Measurements from ENCODE around the gene PAPPA.

Gene PAPPA

GRCh38 chr9:116350213-116350612, 196.6 kb downstream of the PAPPA start:
- DNase-seq: no peak

DNA sequence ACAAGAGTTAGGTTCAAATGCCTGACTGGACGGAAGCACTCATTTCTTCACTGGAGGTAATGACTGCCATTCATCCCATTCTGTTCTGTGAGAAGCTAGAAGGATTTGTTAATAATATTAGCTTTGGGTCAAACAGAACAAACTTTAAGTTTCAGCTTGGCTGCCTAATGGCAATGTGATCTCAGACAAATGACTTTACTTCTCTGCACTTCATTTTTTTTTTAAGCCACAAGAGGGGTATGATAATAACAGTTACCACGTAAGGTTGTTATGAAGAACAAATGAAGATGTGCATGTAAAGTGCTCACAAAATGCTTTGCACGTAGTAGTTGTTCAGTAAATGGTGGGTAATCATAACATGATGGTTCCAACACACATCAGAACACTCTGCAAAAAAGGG, 199.4 kb downstream of the PAPPA start:
- DNase-seq: no peak

DNA sequence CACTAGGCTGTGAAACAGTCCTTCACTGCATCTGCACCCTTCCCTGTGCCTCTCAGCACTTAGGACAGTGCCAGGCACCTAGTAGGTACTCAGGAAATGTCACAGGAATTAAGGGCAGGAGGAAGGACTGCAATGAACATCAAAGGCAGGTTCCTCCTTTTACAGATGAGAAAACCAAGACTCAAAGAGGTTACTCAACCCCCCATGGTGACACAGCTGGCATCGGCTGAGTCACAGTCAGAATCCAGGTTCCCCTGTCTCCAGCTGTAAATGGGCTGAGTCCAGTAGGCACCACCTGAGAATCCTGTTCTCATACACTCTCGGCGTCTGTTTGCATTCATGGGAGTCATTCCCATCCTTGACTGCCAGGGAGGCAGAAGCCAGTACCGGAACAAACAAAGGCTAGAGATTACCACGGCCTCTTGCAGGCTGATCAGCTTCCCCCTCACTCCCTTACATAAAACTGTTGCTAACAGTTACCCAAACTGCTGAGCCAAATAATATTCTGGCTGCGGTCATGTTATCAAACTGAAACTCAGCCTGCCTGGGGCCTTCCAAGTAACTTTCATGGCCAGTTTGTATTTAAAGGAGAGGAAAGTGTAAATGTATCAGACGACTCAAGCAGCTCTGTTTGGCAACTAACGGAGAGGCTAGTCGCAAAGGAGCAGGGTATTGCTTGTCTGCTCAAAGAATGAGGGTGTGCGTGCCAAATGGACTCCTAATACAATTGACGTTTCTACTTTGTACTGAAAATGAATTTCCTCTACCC, 201.7 kb downstream of the PAPPA start:
- DNase-seq: no peak

DNA sequence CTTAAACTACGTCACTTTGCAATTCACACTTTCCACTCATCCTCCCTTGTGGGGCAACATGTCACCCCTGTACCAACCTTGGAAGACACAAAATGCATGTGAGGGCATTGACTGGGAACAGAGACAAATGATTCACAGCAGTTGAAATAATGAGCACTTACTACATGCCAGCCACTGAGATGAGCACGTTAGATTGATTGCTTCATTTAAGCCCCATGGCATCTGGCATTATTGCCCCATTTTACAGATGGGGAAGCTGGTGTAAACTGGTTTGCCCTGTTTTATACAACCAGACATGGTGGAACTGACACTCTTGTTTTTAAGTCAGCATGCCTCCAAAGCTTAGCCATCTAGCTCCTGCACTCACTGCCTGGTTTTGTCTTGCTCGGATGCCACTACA, 204.7 kb downstream of the PAPPA start:
- no peak for DNase-seq

- no peak for DNase-seq
Observed at GRCh38 chr9:116360016-116360415, 206.4 kb downstream of the PAPPA start.

- no peak for DNase-seq
Observed at GRCh38 chr9:116360989-116361388, 207.4 kb downstream of the PAPPA start.

DNA sequence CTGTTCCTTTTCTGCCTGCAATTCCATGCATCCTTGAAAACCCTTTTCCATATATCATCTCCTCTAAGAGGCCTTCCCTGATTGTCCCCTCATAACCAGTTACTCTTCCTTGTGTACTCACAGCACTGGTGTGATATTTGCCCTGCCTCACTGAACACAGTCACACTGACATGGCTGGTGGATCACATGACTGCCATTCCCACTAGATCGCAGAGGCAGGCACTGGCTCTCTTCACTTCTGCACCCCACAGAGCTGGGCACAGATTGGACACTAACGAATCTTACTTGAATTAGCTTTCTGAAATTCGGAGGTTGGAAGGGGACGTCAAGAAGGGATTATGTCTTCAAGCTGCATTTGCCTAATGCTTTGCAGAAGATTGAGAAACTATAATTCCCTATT, 208.0 kb downstream of the PAPPA start:
- no peak for DNase-seq

DNA sequence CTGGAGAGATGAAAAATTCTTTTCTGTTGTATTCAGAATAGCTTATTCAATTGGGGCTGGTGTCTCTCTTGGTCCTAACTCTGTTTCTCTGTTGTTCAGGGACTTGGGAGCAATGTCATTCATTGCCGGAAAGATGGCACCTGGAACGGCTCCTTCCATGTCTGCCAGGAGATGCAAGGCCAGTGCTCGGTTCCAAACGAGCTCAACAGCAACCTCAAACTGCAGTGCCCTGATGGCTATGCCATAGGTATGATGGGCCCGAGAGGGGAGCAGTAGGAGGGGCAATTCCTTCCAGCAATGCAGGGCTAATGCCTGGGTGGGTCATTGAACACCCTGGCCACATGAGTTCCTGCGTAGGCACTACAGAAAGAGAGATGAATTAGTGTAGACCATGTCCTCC, 208.9 kb downstream of the PAPPA start:
- DNase-seq: no peak

DNA sequence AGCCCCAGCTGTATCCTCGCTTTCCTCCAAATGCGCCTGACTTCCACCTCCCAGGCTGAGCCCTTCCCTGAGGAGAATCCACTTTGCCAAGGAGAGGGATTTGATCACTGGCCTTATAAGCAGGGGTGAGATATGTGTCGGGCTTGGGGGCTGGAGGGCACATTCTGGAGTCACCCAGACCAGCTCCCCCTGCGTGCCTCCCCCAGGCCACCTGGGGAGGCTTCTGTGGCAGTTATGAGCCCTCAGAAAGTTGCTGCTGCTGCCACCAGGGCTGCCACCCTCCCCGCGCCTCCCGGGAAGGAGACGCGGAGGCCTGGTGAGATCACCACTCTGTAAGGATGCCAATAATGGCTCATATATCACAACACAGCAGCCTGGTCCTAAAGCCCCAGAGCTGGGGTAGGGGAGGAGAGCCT, 211.5 kb downstream of the PAPPA start:
- DNase-seq: peak; percentile 85

DNA sequence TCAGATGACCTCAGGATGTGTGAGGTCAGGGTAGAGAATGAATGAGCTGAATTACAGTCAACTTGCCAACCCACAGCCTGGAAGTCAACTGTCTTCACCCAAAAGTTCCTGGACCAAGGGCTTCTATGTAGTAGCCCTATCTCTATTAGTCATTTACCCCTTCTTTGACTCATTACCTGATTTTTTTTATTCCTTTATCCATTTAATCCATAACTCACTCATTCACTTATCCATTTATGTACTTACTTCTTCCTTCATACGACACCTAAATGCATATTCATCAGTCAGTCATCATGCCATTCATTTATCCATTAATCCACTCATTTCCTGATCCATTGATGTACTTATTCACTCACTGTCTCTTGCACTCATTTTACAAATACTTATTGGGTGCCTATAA, 212.7 kb downstream of the PAPPA start:
- no peak for DNase-seq

DNA sequence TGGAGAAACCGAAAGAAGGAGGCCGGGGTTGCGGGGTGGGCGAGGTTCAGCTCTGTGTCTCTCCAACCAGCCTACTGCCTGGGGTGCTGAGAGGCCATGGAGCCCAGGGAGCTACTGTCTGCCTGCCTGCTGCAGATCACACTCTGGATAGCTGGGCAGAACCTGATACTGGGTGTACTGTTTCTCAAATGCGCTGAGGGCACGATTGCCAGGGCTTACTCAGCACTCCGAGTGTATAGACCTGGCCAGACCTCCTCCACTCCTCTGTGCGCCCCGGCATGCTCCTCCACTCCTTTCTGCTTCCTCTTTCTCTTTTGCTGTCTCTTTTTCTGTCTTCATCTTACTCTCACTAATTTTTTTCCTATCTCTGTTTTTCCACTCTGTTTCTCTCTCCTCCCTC, 215.1 kb downstream of the PAPPA start:
- DNase-seq: no peak

GRCh38 chr9:116369706-116370105, 216.1 kb downstream of the PAPPA start:
- no peak for DNase-seq

DNA sequence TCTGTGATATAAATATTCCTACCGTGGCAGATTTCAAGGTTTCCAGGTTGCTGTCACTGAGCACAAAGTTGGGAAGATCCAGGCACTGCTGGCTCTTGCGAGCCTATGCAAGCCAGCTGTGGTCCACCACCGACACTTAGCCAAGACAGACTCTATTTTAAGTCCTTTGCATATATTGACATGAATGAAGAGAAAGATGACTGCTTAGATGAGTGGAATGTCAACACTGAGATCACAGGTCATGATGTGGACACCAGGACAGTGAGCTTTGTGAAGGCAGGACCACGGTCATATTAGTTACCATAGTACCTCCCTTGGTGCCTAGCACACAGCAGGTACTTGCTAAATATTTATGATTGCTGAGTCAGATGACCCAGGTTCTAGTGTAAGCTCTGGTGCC, 217.0 kb downstream of the PAPPA start:
- no peak for DNase-seq

- DNase-seq: no peak
Observed at GRCh38 chr9:116372081-116372673, 218.6 kb downstream of the PAPPA start.

DNA sequence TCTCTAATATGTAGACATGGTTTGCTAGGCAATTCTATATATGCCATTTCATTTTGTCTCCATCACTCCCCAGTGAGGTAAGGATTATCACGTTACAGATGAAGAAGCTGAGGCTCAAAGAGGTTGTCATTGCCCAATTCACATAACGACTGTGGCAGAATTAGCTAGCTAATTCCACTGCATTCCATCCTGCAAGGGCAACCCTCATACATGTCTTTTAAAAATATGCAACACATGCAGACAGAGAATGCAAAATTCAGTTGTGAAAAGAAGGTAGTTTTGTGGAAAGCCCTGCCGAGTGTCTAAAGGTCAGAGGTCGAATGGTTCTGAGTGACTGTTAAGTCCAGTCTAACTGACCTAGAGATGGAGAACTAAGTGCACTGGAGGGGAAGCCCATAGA, 219.2 kb downstream of the PAPPA start:
- no peak for DNase-seq

- DNase-seq: peak; percentile 63
Observed at GRCh38 chr9:116377179-116377798, 223.7 kb downstream of the PAPPA start.

GRCh38 chr9:116378873-116379272, 225.3 kb downstream of the PAPPA start:
- no peak for DNase-seq

DNA sequence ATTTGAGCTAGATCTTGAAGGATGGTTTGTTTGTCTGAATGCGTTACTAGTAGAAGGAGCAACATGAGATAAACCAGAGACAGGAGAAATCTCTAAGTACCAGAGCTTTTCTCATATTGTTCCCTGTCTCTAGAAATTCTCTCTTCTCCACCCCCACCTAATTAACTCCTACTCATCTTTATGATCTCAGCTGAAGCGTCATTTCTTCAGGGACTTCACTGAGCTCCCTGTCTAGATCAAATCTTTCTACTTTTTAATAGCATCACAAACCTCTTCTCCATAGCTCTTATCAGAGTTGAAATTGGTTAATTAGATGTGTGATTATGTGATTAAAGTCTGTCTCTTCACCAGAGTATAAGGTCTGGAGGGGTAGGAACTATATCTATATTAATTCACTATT, 226.2 kb downstream of the PAPPA start:
- no peak for DNase-seq

GRCh38 chr9:116380496-116380995, 227.0 kb downstream of the PAPPA start:
- DNase-seq: no peak

GRCh38 chr9:116381350-116381749, 227.8 kb downstream of the PAPPA start:
- DNase-seq: no peak

GRCh38 chr9:116382053-116382452, 228.5 kb downstream of the PAPPA start:
- DNase-seq: no peak

DNA sequence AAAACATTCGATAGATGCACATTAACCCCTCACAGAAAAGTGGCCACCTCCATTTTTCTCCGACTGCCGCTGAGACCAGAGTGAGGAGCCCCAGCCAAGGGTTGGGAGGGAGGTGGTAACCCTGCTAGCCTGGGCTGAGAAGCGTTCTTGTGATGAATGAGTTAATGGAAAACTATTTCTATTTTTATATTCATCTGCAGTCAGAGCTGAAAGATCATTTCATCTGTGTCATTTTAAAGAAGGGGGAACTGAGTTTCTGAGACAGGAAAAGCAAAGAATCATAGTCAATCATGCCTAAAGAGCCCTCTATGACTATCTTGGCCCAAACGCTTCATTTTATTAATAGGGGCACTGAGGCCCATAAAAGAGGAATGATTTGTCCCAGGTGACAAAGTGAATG, 229.5 kb downstream of the PAPPA start:
- DNase-seq: no peak

DNA sequence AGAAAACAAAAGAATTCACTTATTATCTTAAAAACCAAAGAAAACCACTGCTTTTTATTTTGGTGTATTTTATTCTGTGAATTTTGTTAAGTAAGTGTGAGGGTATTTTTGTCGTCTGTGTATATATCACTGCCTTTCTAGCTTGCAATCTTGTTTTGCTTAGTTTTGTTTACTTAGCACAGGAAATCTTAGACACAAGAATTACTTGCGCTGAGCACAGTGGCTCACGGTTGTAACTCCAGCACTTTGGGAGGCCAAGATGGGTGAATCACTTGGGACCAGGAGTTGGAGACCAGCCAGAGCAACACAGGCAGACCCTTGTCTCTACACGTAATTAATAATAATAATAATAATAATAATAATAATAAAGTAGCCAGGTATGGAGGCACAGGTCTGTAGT, 230.3 kb downstream of the PAPPA start:
- no peak for DNase-seq
